NCI-H128 (cell line): ENCODE results near the gene HTRA2.
"Not testable (repeated sequence)": the region's sequence is repeated elsewhere in the genome, so short reads cannot be mapped to it uniquely, and the experiment has no call there.

ENCODE experiments used
- DNase-seq: peaks from one replicate; lab custom pipeline; 2025; ENCODE audit not compliant: unreplicated experiment; lab: John Stamatoyannopoulos, UW

Gene HTRA2

GRCh38 chr2:74529357-74530238 lies at the start of gene HTRA2, which contains the start of gene AUP1:
HTRA2 (plus strand) TSS chr2:74529933; CDS start chr2:74530007, 74 bp downstream.
AUP1 (minus strand) TSS chr2:74529706; CDS start chr2:74529629, 77 bp downstream.
- DNase-seq = peak; percentile 96

- DNase-seq = no peak
These were observed 48.3 kb upstream of the HTRA2 start for GRCh38 chr2:74481431-74481830.

- DNase-seq = peak; percentile 7
These were observed 47.6 kb upstream of the HTRA2 start for GRCh38 chr2:74481961-74482800.

GRCh38 chr2:74482801-74483674 lies 46.7 kb upstream of the HTRA2 start, which contains the start of the genes CCDC142 and TTC31:
CCDC142 (minus strand) TSS chr2:74482998; CDS start chr2:74482837, 161 bp downstream.
TTC31 (plus strand) TSS chr2:74483081; CDS start chr2:74483096, 15 bp downstream.
- DNase-seq = peak; percentile 88

- not testable (repeated sequence) for DNase-seq
These were observed 46.0 kb upstream of the HTRA2 start for GRCh38 chr2:74483675-74484164.

GRCh38 chr2:74486141-74486540 lies 43.6 kb upstream of the HTRA2 start:
- DNase-seq = no peak

- DNase-seq = no peak
These were observed 40.9 kb upstream of the HTRA2 start for GRCh38 chr2:74488643-74489481.

- no peak for DNase-seq
These were observed 39.8 kb upstream of the HTRA2 start for GRCh38 chr2:74489906-74490305.

GRCh38 chr2:74491648-74492544 lies 37.8 kb upstream of the HTRA2 start:
- DNase-seq = no peak

- no peak for DNase-seq
These were observed 36.2 kb upstream of the HTRA2 start for GRCh38 chr2:74493546-74493945.

GRCh38 chr2:74495440-74495839 lies 34.3 kb upstream of the HTRA2 start:
- DNase-seq = no peak

GRCh38 chr2:74496997-74497776 lies 32.5 kb upstream of the HTRA2 start:
- no peak for DNase-seq

- no peak for DNase-seq
These were observed 31.8 kb upstream of the HTRA2 start for GRCh38 chr2:74497777-74498499.

GRCh38 chr2:74498500-74499266 lies 31.1 kb upstream of the HTRA2 start:
- DNase-seq = no peak

GRCh38 chr2:74499267-74499939 lies 30.3 kb upstream of the HTRA2 start, which contains the start of gene LBX2:
LBX2 (minus strand) TSS chr2:74499603; CDS start chr2:74499537, 66 bp downstream.
- no peak for DNase-seq
